Skin of body (tissue), 2 donors: ENCODE measurements around the gene TGM6. TPM values are rescaled to one million over a fixed set of nuclear protein-coding genes. Genes with fewer than 3 reads are reported as not detected.

ENCODE experiments used
- small RNA-seq: library from RNA; depleted of rRNA; stranded (forward); fragments of <200 nt; gene quantifications from one replicate; pipeline ENCODE3, GENCODE V24; 2014; ENCODE audit warnings: low replicate concordance
- total RNA-seq: library from RNA; depleted of rRNA; stranded (reverse); fragments of >200 nt; gene quantifications from one replicate; pipeline ENCODE4 v1.2.3, GENCODE V29; 2014

TGM6 gene
- total RNA-seq, 1 donor from 2014 or later, result 6.1 TPM

Small RNA genes within 50 kb of the gene (small RNA-seq; reads per million reads assigned to genes)
- not detected for gene RF00019

Other genes with a start within 250 kb of the TGM6 start
- 16.6 TPM for gene TGM3, start 84.9 kb upstream of the TGM6 start, total RNA-seq
- gene SNRPB, start 89.9 kb downstream of the TGM6 start, total RNA-seq, result 81.6 TPM
- gene ZNF343, start 128.0 kb downstream of the TGM6 start, total RNA-seq, result 17.4 TPM
- 0.10 TPM for gene TMC2, start 155.7 kb downstream of the TGM6 start, total RNA-seq